DND-41 (cell line): ENCODE measurements around the gene FXYD7.

Source experiments
- EZH2 ChIP-seq: IDR thresholded peaks from 3 replicates; pipeline ENCODE4 v1.6.1; 2012; ENCODE audit warnings: borderline replicate concordance, low read depth, mild to moderate bottlenecking, moderate library complexity, low read length, inconsistent platforms; ENCODE audit not compliant: severe bottlenecking
- TF ChIP-seq, protein P1 (sequence below): IDR thresholded peaks from 2 replicates; pipeline ENCODE4 v1.5.1; 2012; ENCODE audit warnings: borderline replicate concordance, low read length, moderate library complexity, mild to moderate bottlenecking; ENCODE audit not compliant: poor library complexity, severe bottlenecking; ENCODE audit errors: extremely low read depth

- TF ChIP-seq, protein P1, sequence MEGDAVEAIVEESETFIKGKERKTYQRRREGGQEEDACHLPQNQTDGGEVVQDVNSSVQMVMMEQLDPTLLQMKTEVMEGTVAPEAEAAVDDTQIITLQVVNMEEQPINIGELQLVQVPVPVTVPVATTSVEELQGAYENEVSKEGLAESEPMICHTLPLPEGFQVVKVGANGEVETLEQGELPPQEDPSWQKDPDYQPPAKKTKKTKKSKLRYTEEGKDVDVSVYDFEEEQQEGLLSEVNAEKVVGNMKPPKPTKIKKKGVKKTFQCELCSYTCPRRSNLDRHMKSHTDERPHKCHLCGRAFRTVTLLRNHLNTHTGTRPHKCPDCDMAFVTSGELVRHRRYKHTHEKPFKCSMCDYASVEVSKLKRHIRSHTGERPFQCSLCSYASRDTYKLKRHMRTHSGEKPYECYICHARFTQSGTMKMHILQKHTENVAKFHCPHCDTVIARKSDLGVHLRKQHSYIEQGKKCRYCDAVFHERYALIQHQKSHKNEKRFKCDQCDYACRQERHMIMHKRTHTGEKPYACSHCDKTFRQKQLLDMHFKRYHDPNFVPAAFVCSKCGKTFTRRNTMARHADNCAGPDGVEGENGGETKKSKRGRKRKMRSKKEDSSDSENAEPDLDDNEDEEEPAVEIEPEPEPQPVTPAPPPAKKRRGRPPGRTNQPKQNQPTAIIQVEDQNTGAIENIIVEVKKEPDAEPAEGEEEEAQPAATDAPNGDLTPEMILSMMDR: no peak
- TF ChIP-seq EZH2: no peak
These were observed 28.7 kb downstream of the FXYD7 start for GRCh38 chr19:35171730-35172129.
